Renal cortex interstitium (tissue), 11 donors: ENCODE data around the gene CPZ. TPM values are rescaled to one million over a fixed set of nuclear protein-coding genes. Genes with fewer than 3 reads are reported as not detected.

Experiments
- DNase-seq, 11 donors: peaks; one replicate each; pipeline ENCODE4 v3.0.0-alpha.2; 2013; ENCODE audit warnings: low read depth in 9 of 11, low spot score in 4 of 11; ENCODE audit errors: extremely low read depth in 1 of 11
- polyA plus RNA-seq, 3 donors: library from polyadenylated mRNA; unstranded; fragments of 120-200 nt; gene quantifications; one replicate each; pipeline ENCODE4 v1.2.1, GENCODE V29; 2013; ENCODE audit not compliant: insufficient read length in 3 of 3

The CPZ gene
- polyA plus RNA-seq, 3 donors, result 14.6 to 24.9 (median 19.2) TPM

DNA sequence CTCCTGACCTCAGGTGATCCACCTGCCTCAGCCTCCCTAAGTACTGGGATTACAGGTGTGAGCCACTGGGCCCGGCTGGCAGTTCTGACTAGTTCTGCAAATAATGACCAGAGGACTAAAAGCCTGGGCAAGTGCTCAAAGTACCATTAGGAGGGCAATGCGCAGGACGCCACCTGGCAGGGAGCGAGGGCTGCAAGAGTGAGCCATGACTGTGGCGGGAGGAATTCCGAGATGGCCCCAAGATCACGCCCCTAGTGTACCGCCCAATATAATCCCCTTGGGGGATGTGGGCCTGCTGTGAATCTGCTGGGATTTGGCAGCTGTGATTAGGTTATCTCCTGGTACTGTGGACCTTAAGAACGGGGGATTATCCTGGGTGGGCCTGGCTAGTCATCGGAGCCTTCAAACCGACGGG is 38.6 kb upstream of the CPZ start:
- no peak for DNase-seq

DNA sequence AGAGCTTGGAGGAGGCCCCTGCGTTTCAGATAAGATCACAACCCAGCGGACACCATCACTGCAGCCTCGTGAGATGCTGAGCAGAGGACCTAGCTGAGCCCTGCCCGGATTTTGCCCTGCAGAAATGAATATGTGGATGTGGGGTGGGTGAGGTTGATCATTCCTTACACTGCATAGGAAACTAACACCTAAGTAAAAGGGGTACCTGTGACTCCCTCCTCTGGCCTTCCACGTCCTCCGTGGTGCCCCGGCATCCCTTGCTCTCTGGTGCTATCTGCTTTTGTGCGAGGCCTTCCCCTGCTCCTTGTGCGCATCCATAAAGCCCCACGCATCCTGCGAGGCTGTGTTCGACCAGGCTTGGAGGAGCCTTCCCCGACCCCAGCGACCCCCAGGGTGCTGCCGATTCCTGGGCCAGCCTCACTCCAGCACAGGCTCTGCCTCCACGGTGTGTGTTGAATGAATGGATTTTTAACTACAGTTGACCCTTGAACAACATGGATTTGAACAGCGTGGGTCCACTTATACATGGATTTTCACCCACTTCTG is 37.9 kb upstream of the CPZ start:
- no peak for DNase-seq

DNA sequence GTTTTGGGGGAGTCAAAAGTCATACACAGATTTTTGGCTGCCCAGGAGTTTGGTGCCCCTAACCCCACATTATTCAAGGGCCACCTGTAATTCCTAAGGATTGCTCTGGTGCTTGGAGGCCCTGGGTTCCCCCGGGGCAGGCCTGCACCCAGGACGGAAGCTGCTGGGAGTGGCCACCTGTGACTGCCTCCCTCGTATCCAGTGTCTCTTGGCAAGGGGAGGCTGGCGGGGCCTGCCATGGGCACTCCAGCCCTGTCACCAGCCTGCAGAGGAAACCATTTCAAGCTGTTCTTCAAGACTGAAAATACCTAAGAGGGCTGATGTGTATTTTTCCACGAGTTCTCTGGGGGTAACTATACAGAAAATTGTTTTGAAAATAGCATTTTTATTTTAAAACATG is 36.8 kb upstream of the CPZ start:
- no peak for DNase-seq

- no peak for DNase-seq
These were observed 36.0 kb upstream of the CPZ start for GRCh38 chr4:8556341-8557150.

GRCh38 chr4:8557151-8558076 is 35.2 kb upstream of the CPZ start:
- DNase-seq, result no peak

GRCh38 chr4:8558080-8558960 is 34.2 kb upstream of the CPZ start:
- DNase-seq, result no peak

DNA sequence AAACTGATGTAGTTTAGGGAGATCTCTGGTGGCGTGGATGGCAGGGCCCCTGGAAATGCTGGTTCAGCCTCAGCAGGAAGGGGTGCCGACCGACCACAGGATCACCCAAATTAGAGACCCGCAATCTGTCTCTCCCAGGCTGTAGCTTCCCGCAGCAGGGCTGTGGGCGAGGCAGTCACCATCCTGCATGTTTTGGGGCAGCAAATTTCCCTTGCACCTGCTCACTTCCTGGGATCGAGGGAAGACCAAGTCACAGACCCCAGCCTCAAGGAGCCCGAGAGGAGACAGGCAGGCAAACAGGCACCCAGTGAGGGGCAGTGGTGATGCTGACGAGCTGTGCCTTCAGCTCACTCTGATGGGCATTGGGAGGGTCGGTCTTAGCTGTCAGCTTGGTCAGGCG is 33.6 kb upstream of the CPZ start:
- DNase-seq, result no peak

DNA sequence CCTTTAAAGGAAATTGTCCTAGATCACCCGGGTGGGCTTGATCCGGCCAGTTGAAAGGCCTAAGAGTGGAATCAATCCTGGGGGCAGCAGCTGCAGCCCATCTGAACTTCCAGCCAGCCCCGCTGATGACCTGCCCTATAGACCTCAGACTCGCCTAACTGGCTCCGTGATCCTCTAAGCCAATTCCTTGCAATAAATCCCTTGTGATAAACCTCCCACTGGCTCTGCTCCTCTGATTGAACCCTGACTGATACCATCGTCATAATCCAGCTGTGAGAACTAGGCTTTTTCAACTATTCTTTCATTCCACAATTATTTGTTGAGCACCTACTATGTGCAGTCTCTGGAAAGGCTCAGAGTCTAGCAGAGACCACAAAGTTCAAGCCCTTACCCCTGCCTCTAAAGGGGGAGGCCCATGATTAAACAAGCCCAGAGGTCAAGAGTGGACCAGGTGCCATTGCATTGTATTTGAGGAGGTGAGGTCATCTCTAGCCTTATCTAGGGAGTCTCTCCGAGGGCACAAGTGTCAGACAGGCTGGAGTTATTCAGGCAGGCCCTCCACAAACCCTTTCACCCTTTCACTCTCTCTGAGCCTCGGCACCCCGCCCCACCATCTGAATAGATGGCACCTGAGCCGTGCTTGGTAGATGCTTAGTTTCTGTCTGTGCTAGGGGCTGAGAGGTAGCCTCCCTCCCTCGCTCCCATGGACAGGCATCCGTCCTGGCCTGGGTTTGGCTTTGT is 32.9 kb upstream of the CPZ start:
- DNase-seq, result no peak

- no peak for DNase-seq
These were observed 32.1 kb upstream of the CPZ start for GRCh38 chr4:8560265-8561047.

DNA sequence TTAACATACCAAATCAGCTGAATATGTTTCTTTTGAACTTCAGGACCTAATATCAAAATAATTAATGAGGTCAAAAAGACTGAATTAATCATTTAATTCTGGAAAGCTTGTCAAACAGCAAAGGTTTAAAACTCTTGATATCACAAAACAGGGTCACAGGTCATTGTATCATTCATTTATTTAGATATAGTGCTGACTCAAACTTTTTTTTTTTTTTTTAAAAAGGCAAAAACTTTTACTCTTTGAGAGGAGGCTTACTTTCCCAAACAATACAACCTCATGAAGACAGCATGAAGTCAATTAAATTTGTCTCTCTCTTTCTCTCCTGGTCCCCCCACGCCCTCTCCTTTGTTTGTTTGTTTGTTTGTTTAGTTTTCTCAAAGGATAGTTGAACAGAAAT is 28.0 kb upstream of the CPZ start:
- no peak for DNase-seq

DNA sequence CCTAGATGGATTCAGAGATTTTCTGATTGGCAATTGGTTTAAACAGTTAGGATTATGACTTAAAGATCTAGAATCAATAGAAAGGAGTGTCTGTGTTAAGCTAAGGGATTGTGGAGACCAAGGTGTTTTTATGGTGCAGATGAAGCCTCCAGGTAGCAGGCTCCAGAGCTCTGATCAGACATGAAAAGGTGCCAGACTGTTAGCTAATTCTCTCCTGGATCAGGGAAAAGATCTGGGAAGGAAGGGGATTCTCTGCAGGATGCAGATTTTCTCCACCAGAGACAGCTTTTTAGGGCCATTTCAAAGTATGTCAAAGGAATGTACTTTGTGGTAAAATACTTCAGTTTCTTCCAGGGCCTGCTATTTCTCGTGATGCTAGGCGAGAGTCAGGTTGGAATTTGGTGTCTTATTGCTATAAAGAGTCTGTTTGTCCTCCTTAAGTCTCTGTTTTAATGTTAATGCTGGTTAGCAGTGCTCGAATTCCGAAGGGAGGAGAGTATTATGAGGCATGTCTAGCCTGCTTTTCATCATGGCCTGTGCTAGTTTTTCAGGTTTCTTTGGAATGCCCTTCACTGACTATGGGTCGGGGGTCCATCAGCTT is 24.4 kb upstream of the CPZ start:
- DNase-seq, result no peak

- DNase-seq, result no peak
These were observed 22.4 kb upstream of the CPZ start for GRCh38 chr4:8570201-8570600.

DNA sequence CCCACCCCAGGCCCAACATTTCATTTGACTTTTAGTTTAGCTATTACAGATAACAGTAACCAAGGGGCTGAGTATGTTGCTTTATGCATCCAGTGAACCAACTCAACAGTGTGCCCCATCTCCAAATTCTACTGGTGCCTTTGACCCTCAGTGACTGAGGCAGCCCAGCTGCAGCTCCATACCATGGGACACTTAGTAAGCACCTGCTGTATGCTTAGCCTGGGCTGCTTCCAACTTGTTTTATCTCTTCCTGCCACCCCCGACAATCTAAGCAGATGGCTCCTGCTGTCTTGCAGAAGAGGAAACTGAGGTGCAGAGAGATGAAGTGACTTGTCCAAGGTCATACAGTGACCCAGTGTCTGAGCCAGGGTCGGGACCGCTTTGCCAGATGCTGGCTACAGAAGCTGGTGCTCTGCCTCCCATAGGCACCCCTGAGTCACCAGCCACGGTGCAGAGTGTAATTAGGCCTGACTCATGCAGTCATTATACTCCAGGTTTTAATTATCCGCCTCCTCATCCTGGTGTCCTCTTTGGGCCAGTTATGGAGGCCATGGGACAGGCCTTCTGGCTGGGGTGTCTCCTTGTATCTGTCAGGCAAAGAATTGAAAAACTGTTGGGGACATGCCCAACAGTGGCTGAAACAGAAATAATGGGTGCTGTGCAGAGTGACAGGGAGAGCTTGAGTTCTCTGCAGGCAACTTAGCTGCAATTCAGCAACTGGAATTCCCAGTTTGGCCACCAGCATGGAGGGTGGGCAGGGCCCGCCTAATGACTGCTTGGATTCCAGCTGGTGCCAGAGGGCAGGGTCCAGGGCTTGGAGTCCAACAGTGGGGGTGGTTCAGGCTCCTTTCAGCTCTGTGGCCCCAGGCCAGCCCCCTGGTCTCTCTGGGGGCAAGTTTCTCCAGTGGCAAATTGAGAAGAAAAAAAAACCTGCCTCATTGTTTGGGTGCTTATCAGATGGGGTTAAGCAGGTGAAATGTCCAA is 20.6 kb upstream of the CPZ start:
- no peak for DNase-seq

GRCh38 chr4:8573266-8573665 is 19.3 kb upstream of the CPZ start:
- no peak for DNase-seq

DNA sequence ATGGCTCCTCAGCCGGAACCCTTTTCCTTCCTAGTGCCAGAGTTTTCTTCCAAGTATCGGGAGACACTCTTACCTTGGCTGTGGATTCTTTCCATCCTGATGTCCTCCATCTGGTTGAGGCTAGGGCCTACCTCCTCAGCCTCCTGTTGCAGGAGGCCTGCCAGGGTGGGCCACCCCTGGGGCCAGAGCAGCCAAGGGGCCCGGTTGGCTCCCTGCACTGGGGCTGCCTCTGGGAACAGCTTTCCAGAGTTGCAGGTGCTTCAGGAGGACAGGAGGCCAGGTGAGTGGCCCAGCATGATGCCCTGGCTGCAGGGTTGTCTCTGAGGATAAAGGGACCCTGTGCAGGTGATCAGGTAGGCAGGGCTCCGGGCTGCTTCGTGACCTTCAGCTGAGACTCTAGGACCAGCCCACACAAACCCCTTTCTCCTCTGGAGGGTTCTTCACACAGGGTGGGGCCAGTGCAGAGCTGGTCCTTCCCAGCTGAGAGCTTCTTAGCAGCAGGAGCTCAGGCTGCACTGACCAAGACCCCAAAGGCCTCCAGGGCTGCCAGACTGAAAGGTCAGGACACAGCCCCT is 17.7 kb upstream of the CPZ start:
- no peak for DNase-seq

GRCh38 chr4:8575457-8575856 is 17.1 kb upstream of the CPZ start:
- no peak for DNase-seq
